IMR-90 (cell line): ENCODE results near the gene BRINP3. TPM values are rescaled to one million over a fixed set of nuclear protein-coding genes. Genes with fewer than 3 reads are reported as not detected.
A peak's percentile ranks its signal among the peaks of the same experiment; 100 is the strongest.

Source experiments
- ATAC-seq: fragments of 200-7000 bp; cut with Tn5 transposase; 2 replicates; pipeline ENCODE4 v1.9.1; 2020; ENCODE audit warnings: low read depth, mild to moderate bottlenecking, moderate library complexity
- BruUV-seq: library from RNA; stranded (reverse); fragments of 400-500 nt; replicated peaks from 2 replicates; lab custom pipeline; 2021; lab: Mats Ljungman, UMichigan
- CTCF ChIA-PET: fragments of 300-600 bp; formaldehyde crosslinking; extraction: SDS; loops from one replicate; lab custom pipeline; 2021; ENCODE audit warnings: antibody characterized with exemption; lab: Yijun Ruan, JAX
- POLR2A ChIA-PET: fragments of 300-600 bp; sonication (Branson Sonifier 250); formaldehyde crosslinking; loops from one replicate; lab custom pipeline; 2022; ENCODE audit warnings: antibody characterized with exemption; ENCODE audit not compliant: unreplicated experiment; lab: Charles Lee
- DNase-seq: peaks from one replicate; pipeline ENCODE4 v3.0.0; 2013
- H2AFZ ChIP-seq: replicated peaks from 2 replicates; pipeline ENCODE3; 2013; ENCODE audit warnings: low read length, mild to moderate bottlenecking; ENCODE audit not compliant: poor library complexity
- H2AK5ac ChIP-seq: 2 replicates; pipeline ENCODE4 v1.6.1; 2013; ENCODE audit warnings: low read depth, low read length, inconsistent platforms
- H2AK9ac ChIP-seq: replicated peaks from 2 replicates; pipeline ENCODE3; 2013; ENCODE audit warnings: mild to moderate bottlenecking, low read depth, low read length, moderate library complexity; ENCODE audit not compliant: poor library complexity
- H2BK120ac ChIP-seq: 2 replicates; pipeline ENCODE4 v1.6.1; 2013; ENCODE audit warnings: low read depth, low read length, inconsistent platforms
- H2BK15ac ChIP-seq: 3 replicates; pipeline ENCODE4 v1.6.1; 2013; ENCODE audit warnings: low read depth, low read length, inconsistent platforms
- H2BK20ac ChIP-seq: 2 replicates; pipeline ENCODE4 v1.6.1; 2013; ENCODE audit warnings: low read depth, mild to moderate bottlenecking, inconsistent platforms, low read length, moderate library complexity
- H2BK5ac ChIP-seq: 2 replicates; pipeline ENCODE4 v1.6.1; 2013; ENCODE audit warnings: mild to moderate bottlenecking, low read depth, low read length, inconsistent platforms; ENCODE audit not compliant: poor library complexity, severe bottlenecking
- H3K14ac ChIP-seq: replicated peaks from 2 replicates; pipeline ENCODE4 v1.6.1; 2013; ENCODE audit warnings: low read depth, low read length, inconsistent platforms
- H3K18ac ChIP-seq: 2 replicates; pipeline ENCODE4 v1.6.1; 2013; ENCODE audit warnings: low read depth, low read length, control low read depth
- H3K23ac ChIP-seq: 2 replicates; pipeline ENCODE4 v1.6.1; 2013; ENCODE audit warnings: low read depth, low read length, inconsistent platforms
- H3K27ac ChIP-seq: 2 replicates; pipeline ENCODE4 v1.5.1; 2013; ENCODE audit warnings: mild to moderate bottlenecking, control low read depth, low read length; ENCODE audit not compliant: insufficient read depth
- H3K27me3 ChIP-seq: 2 replicates; pipeline ENCODE4 v1.6.1; 2013; ENCODE audit warnings: low read length; ENCODE audit not compliant: control insufficient read depth, insufficient read depth
- H3K36me3 ChIP-seq: 2 replicates; pipeline ENCODE4 v1.6.1; 2013; ENCODE audit warnings: low read length, mixed read lengths; ENCODE audit not compliant: control insufficient read depth, insufficient read depth
- H3K4ac ChIP-seq: 2 replicates; pipeline ENCODE4 v1.6.1; 2013; ENCODE audit warnings: low read depth, low read length, inconsistent platforms
- H3K4me1 ChIP-seq: 2 replicates; pipeline ENCODE4 v1.6.1; 2013; ENCODE audit warnings: low read length, mixed read lengths; ENCODE audit not compliant: control insufficient read depth, insufficient read depth
- H3K4me2 ChIP-seq: 2 replicates; pipeline ENCODE4 v1.6.1; 2013; ENCODE audit warnings: low read depth, mild to moderate bottlenecking, control low read depth, low read length, moderate library complexity
- H3K4me3 ChIP-seq: 2 replicates; pipeline ENCODE4 v1.5.1; 2013; ENCODE audit warnings: low read depth, mild to moderate bottlenecking, control low read depth, low read length, moderate library complexity; ENCODE audit not compliant: insufficient read depth
- H3K56ac ChIP-seq: 2 replicates; pipeline ENCODE4 v1.6.1; 2013; ENCODE audit warnings: low read length, inconsistent platforms; ENCODE audit not compliant: insufficient read depth; ENCODE audit errors: extremely low read depth
- H3K79me1 ChIP-seq, 2 experiments: 2 replicates each; pipeline ENCODE4 v1.6.1; 2013; ENCODE audit warnings: low read length in 2 of 2, inconsistent platforms in 1 of 2, low read depth in 1 of 2
- H3K9ac ChIP-seq: 2 replicates; pipeline ENCODE4 v1.6.1; 2013; ENCODE audit warnings: low read depth, low read length, control low read depth
- H3K9me1 ChIP-seq: 2 replicates; pipeline ENCODE4 v1.6.1; 2013; ENCODE audit warnings: low read length, inconsistent platforms; ENCODE audit not compliant: insufficient read depth
- H3K9me3 ChIP-seq: 2 replicates; pipeline ENCODE4 v1.6.1; 2013; ENCODE audit warnings: low read length; ENCODE audit not compliant: control insufficient read depth, insufficient read depth
- H4K20me1 ChIP-seq: 2 replicates; pipeline ENCODE4 v1.6.1; 2013; ENCODE audit warnings: low read length, inconsistent platforms; ENCODE audit not compliant: insufficient read depth
- H4K5ac ChIP-seq: 2 replicates; pipeline ENCODE4 v1.6.1; 2013; ENCODE audit warnings: mild to moderate bottlenecking, low read depth, low read length, control low read depth
- H4K8ac ChIP-seq, 2 experiments: 2 replicates each; pipeline ENCODE4 v1.6.1; 2013; ENCODE audit warnings: low read depth in 2 of 2, low read length in 2 of 2, control low read depth in 1 of 2, inconsistent platforms in 1 of 2
- H4K91ac ChIP-seq: 2 replicates; pipeline ENCODE4 v1.6.1; 2013; ENCODE audit warnings: low read depth, low read length, inconsistent platforms; ENCODE audit not compliant: insufficient read depth
- CEBPB ChIP-seq: IDR thresholded peaks from 2 replicates; pipeline ENCODE4 v1.6.1; 2012; ENCODE audit warnings: low read depth, low read length, improper control_type of control experiment
- WGBS, 2 experiments: methylation state at CpG; one replicate each; pipeline versions ENCODE4 v1.1.5 to v1.1.7; 2013; ENCODE audit warnings: missing lambda C conversion rate in 2 of 2; ENCODE audit not compliant: insufficient read length in 1 of 2; ENCODE audit errors: extremely low coverage in 2 of 2; 5-methylcytosine and 5-hydroxymethylcytosine counted together
- dilution Hi-C: fragments of 300-500 bp; cut with HindIII; formaldehyde crosslinking; loops from one replicate; pipeline ENCODE4 v1.14.3; 2018; ENCODE audit warnings: low sequenced_read_pairs; ENCODE audit not compliant: unreplicated experiment
- in situ Hi-C: fragments of 300-500 bp; cut with MboI; formaldehyde crosslinking; loops from 3 replicates; pipeline ENCODE4 v1.14.3; 2019; ENCODE audit warnings: low sequenced_read_pairs, inconsistent platforms, mixed read lengths
- intact Hi-C: fragments of 100-400 bp; cut with micrococcal nuclease; formaldehyde crosslinking; loops from 2 replicates; pipeline ENCODE4 v1.10.0; 2022
- polyA plus RNA-seq, 3 experiments: library from polyadenylated mRNA; depleted of rRNA; stranded (reverse); fragments of >200 nt; gene quantifications; 2 replicates each; pipeline ENCODE4 v1.2.3, GENCODE V29; 2012; ENCODE audit warnings: low replicate concordance in 1 of 3
- total RNA-seq: library from RNA; depleted of rRNA; stranded (reverse); fragments of >200 nt; gene quantifications from 2 replicates; pipeline ENCODE4 v1.2.3, GENCODE V29; 2012
- TF ChIP-seq, protein P1 (sequence below): fragments of 150-350 bp; IDR thresholded peaks from 2 replicates; pipeline ENCODE4 v1.6.1; 2017; ENCODE audit warnings: mild to moderate bottlenecking, antibody characterized with exemption, low read length, low read depth

The BRINP3 gene
- total and polyA plus RNA-seq, 2 of the 4 experiments (the other 2 are of a cell fraction): 0.15 to 0.36 TPM

- Histone ChIP-seq H4K91ac (no peak overlapping the region), H4K5ac (no peak overlapping the region), H2AK9ac (no peak overlapping the region), H2AK5ac (no peak overlapping the region), H3K27me3 (no peaks in the 10 kb centered on the region; the same call in 1 of the 2 replicates), H3K4ac (no peak overlapping the region), H3K9ac (no peak overlapping the region; the same call in 1 of the 2 replicates), H2BK120ac (no peak overlapping the region), H2BK5ac (no peak overlapping the region), H4K20me1 (no peaks in the 10 kb centered on the region), H3K14ac (no peak overlapping the region), H3K4me2 (peak overlapping the region; percentile 94), H3K56ac (no peak overlapping the region), H4K8ac (no peak overlapping the region), H3K18ac (no peak overlapping the region), H3K23ac (0 out of 2 replicates have a peak overlapping the region, but pooled peaks have one; percentile 70), H3K9me3 (no peaks in the 10 kb centered on the region), H2BK20ac (no peak overlapping the region), H3K4me3 (peak overlapping the region; percentile 41), H2AFZ (peak overlapping the region; percentile 91), H3K9me1 (no peaks in the 10 kb centered on the region), H3K4me1 (no peaks in the 10 kb centered on the region), H3K27ac (no peak overlapping the region), H3K36me3 (no peaks in the 10 kb centered on the region), H3K79me1 (no peaks in the 10 kb centered on the region), H2BK15ac (no peak overlapping the region)
- peak; percentile 13; the same call in 1 of the 2 replicates for ATAC-seq
- BruUV-seq: no TSS peak
- TF ChIP-seq, protein P1, sequence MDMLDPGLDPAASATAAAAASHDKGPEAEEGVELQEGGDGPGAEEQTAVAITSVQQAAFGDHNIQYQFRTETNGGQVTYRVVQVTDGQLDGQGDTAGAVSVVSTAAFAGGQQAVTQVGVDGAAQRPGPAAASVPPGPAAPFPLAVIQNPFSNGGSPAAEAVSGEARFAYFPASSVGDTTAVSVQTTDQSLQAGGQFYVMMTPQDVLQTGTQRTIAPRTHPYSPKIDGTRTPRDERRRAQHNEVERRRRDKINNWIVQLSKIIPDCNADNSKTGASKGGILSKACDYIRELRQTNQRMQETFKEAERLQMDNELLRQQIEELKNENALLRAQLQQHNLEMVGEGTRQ: no peak
- TF ChIP-seq CEBPB: peak; percentile 94
- peak; percentile 11 for DNase-seq
- ChIA-PET POLR2A (no interaction called here), CTCF (no interaction called here)
- no CpG with 5 or more reads among the region's 27 CpGs for WGBS, 2 experiments
- dilution Hi-C loops (no loop called here), intact Hi-C loops (loop anchor here (10.0 kb wide), 1 partner anchor 279 kb away; no protein-coding TSS in a partner anchor), in situ Hi-C loops (no loop called here)
Observed at GRCh38 chr1:190475421-190476141, 2.1 kb downstream of the BRINP3 start.
